HG02642 (cell line): ENCODE data around the gene FOSL2.
"Not testable (repeated sequence)": the region's sequence is repeated elsewhere in the genome, so short reads cannot be mapped to it uniquely, and the experiment has no call there.

ENCODE experiments used
- ATAC-seq: cut with Tn5 transposase; IDR thresholded peaks from one replicate; pipeline ENCODE4 v1.9.1; 2021; ENCODE audit warnings: mild to moderate bottlenecking; ENCODE audit not compliant: unreplicated experiment, poor library complexity

Gene FOSL2

DNA sequence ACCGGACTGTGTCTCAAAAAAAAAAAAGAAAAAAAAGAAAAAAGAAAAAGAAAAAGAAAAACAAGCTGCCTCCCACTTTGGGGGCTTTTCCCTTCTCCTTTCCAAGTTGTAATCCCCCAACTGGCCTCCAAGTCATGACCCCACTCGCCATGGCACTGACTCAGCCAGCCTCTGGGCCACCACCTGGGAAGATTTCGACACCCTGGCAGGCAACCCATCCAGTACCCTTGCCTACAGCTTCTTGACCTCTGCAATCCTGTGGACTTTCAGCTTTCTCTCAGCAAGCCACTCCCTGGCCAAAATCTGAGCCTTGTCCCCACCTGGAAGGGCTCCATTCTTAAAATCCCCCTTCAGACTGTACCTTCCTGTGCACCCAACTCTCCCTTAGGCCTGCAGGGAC, 22.3 kb upstream of the FOSL2 start:
- no peak for ATAC-seq

DNA sequence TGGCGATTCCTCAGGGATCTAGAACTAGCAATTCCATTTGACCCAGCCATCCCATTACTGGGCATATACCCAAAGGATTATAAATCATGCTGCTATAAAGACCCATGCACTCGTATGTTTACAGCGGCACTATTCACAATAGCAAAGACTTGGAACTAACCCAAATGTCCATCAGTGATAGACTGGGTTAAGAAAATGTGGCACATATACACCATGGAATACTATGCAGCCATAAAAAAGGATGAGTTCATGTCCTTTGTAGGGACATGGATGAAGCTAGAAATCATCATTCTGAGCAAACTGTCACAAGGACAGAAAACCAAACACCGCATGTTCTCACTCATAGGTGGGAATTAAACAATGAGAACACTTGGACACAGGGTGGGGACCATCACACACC, 20.9 kb upstream of the FOSL2 start:
- ATAC-seq = not testable (repeated sequence)

DNA sequence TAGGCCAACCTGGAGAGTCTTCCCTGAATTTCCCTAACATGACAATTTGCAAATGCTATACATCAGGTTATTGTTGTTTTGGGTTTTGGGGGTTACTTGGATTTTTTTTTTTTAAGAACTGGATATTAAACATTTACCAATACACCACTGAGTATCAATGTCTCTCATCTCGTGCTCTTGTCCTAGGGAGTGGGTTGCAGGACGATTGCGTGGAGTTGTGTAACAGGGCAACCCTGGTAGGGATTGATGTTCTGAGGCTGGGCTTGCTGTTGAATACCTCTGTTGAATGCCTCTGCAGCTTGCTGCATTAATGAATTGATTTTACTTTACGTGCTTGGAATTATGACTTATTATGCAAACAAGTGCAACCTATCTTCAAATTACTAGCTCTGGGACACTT, 18.8 kb upstream of the FOSL2 start:
- ATAC-seq = no peak

DNA sequence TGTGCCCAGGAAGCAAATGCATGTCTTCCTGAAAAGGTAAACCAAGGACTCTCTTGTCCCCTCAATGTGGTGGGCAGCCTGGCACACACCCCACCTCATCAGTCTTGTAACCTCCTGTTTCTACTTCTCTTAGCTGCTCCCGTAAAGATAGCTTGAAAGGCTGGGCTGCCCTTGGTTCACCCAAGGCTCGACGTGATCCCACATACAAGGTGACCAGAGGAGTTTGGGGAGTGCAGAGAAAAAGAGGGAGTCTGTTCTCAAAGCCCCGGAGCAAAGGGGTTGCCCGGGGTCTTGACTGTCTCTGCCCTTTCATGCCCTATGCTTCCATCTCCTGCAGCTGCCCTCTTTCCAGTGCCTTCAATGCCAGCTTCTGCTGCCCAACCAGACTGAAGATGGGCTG, 18.3 kb upstream of the FOSL2 start:
- no peak for ATAC-seq

DNA sequence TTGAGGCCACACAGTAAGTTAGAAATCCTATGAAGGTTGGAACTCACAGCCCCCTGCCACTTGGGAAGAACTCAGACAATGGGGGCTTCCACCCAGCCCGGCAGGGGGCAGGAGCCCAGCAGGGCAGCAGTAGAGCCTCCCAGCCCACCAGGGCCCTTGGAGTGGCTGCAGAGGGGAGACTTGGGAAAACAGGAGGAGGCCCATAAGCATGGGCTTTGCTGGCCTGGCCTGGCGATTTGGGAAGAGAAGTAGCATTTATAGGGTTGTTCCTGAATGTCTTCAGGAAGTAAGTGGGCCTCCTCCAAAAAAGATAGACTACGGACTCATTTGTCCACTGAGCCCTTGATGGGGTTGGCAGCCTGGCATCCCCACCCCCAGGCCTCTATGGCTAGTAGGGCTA, 17.4 kb upstream of the FOSL2 start:
- ATAC-seq = no peak

DNA sequence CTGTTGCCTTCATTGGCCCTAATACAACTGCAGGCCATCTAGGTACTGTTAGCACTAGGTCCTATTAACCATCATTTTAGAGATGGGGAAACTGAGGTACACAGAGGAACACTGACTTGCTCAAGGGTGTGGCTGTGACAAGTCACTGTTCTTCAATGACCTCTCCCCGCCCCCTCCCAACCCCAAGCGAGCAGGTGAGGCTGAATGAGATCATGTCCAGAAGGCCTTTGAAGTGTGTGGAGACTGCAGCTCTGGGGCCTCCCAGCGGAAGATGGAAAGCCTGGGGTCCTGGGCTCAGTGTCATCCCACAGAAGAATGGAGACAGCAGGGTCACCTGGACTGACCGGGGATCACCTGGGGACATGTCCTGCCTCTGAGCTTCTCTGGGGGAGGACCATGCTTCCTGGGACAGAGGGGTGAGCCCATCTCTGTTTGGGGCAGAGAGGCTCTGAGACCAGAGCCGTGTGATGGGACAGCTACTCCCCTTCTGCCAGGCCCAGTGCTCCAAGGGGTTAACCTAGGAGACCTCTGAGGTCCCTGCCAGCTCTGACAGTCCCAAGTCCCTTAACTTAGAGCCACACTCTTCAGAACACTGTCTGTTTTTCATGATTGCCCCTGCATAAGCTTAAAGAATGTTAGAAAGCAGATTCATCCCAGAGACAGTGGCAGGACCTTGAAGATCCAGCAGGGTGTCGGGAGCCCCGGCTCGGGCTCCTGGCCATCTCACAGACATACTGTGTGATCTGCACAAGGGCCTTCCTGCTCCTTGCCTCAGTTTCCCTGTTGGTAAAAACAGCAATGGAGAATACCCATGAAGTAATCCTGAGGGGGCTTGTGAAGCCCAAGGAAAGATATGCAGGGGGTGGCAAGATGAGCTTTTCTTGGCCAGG, 16.7 kb upstream of the FOSL2 start:
- no peak for ATAC-seq

DNA sequence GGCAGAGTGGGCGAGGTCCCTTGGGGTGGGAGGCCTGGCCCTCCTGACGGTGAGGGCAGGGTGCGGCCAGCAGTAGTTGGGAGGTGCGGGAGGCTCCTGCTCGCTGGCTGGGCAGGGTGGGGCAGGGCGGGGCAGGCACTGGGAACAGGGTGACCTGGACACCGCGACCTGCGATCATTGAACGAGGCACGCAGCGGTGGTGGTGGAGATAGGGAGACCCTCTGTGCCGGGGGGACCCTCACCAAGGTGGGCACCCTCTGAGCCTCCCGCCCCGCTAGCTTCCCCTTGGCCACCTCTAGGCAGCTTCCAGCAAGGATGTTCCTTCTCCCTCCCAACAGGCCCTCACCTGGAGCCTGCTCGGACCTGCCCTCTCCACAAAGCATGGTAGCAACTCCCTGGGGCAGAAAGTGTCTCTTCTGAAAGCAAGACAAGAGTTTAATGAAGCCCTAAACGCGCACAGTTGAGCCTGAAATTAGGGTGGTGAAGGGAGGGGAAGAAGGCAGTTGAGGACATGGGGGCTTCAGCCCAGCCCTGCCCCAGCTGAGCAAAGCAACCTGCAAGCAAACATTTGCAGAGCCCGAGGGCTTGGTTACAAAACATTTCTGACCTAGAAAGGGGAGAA, 15.4 kb upstream of the FOSL2 start:
- ATAC-seq = no peak

DNA sequence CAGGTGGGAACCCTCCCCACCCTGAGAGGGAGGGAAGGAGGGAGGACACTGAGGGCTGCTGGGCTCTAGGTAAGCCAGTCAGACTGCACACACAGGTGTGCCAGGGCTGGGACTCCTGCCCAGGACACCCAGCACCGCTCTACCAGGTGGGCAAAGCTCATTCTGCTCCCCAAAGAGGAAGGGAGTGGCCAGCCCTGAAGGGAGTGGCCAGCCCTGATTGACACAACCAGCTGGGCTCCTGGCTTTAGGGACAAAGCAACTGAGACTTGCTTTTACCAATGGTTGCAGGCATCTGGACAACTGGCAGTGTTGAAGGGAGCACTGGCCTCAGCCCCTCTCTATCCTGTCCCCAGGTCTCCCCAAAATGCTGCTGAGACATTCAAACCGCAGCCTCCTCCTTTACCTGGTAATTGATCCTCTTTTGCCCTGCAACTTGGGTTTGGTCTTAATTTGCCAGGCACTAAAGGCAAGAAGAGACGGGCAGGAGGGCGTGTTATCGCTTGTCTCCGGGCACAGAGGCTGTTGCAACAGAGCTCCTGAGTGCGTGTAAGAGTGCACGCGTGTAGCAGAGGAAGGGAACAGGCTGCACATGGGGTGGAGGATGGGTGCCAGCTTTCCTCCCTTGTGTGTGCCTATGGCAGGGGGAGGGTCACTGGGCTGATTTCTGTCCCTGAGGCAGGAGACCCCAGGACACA, 14.5 kb upstream of the FOSL2 start:
- ATAC-seq = no peak

DNA sequence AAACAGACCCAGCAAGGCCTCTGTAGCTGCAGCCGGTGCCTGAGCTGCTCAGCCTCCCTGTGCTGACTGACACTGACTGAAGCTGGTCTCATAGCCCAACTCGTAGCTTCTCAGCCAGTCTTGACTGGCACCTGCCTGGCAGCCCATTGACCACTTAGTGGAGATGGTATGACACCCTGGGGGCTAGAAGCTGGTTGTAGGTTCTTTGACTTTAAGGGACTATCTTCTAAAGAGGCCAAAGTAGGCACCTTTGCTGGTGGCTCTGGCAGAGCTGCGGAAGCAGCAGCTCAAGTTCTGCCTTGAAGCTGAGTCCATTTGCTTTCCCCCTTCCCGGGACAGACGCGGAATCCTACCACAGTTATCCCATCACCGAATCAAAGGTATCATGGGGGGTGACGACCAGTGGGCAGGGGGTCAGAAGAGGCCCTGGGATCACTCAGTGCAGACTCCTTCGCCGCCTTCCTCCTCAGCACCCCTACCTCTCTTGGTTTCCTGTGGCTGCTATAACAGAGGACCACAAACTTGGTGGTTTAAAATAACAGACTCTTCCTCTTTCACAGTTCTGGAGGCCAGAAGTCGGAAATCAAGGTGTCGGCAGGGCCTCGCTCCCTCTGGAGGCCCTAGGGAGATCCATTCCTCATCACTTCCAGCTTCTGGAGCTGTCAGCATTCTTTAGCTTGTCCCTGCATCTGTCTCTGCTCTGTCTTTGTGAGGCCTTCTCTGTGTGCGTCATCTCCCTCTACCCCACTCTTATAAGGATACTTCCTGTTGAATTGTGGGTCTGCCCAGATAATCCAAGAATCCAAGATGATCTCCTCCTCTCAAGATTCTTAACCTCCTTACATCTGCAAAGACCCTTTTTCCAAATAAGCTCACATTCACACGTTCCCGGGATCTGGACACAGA, 13.7 kb upstream of the FOSL2 start:
- ATAC-seq = no peak

DNA sequence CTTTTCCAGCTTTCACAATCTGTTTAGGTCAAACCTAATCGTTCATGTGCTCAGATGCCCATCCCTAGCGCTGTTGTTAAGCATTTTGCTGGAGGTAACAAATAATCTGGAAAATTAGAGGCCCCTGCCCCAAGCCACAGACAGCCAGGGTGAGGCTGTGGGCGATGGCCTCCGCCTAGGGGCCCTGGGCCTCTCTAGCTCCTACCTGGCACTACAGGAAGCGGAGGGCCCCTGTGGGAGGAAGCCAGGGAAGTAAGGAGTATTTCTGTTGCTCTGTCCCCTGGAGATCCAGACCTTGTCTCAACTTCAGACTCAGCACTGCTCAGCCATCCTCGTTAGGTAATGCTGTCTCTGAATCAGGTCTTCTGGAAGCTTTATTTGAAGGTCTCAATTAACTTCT, 12.4 kb upstream of the FOSL2 start:
- ATAC-seq = no peak

DNA sequence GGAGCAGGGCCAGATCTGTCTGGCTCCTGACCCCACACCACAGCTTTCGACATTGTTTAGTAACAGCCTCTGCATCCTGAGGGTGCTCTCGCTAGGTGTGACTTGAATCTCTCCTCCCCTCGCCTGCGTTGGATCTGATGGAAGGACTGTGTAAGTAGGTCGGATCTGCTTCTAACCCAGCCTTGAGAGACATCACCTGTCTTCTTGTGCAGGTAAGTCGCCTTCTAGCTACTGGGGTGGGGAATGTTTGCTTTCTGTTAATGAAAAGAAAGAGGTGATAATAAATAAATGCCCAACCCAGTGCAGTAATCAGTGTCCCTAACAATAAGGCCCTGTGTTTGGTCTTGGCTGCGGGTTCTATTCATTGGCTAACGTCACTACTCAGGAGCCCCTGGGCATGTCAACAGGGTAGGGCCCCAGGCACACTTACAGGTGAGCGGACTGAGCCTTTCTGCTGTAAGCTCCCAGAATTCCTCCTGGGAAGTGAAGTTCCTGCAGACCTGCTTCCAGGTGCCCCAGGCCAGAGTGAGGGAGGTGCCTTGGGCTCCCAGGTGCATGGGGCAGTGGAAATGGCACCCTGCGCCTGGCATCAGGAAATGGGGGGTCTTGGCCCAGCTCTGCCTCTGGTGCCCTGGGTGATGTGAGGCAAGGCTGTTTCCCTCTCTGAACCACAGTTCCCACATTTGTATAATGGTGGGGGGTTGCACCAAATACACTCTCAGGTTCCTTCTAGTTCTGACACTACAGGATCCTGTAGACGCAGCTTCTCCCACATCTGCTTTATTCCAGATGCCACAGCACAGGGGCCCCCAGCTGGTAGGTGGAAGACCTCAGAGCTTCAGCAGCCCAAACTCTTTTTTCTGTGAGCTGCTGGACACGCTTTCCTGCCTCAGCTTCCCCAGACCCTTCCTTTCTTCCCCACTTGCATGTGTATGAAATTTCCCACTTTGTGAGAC, 11.2 kb upstream of the FOSL2 start:
- ATAC-seq = no peak

DNA sequence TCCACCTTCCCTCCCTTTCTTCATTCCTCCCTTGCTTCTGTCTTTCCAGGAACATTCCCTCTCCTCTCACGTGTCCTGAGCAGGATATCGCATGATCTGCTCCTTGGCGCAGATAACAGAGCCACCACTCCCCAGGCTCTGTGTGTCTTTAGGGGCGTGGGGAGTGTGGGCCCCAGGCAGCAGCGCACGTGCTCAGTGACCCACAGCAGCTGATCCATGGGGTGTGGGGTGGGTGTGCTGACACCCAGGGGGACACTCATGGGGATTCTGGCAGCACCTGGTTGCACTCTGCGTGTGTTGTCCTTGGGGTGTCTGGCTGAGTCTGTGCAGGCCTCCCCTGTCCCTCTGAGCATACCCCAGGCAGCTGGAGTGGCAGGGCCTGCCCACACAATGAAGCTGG, 9.9 kb upstream of the FOSL2 start:
- ATAC-seq = no peak

DNA sequence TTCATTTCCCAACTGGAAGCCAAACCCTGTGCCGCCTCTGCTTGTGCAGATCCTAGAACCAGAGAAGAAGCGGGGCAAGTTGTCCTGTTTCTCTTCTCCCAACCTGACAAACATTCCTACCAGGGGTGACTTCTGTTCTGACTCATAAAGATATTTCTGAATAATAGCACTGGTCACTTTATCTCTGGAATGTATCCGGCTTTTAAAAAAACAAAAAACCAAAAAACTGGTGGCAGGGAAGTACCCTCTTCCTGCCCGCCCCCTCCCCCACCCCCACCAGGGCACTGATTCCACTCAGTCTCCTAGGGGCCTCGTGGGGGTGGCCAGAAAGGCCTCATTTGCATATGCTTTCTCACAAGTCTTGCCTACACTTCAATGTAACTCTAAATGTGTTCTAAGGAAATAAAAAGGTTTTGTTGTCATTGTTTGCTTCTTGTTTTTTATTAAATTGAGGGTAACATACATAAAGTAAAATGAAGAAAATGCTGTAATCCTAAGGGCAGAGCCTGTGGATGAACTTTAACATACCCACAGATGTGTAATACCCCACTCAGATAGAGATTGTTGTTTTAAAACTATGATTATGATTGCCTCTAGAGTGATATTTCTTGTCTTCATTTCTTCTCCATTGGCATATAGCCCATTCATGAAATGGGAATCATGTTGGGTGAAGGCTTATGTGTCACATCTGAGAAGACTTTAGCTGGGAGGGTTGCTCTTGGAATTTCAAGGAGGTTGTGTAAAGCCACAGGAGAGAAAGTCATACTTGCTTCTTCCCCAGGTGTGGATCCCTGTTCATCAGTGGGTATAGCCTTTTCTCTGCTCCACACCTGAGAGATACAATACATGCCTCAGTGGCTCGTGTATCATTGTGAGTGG, 5.3 kb upstream of the FOSL2 start:
- ATAC-seq = no peak

DNA sequence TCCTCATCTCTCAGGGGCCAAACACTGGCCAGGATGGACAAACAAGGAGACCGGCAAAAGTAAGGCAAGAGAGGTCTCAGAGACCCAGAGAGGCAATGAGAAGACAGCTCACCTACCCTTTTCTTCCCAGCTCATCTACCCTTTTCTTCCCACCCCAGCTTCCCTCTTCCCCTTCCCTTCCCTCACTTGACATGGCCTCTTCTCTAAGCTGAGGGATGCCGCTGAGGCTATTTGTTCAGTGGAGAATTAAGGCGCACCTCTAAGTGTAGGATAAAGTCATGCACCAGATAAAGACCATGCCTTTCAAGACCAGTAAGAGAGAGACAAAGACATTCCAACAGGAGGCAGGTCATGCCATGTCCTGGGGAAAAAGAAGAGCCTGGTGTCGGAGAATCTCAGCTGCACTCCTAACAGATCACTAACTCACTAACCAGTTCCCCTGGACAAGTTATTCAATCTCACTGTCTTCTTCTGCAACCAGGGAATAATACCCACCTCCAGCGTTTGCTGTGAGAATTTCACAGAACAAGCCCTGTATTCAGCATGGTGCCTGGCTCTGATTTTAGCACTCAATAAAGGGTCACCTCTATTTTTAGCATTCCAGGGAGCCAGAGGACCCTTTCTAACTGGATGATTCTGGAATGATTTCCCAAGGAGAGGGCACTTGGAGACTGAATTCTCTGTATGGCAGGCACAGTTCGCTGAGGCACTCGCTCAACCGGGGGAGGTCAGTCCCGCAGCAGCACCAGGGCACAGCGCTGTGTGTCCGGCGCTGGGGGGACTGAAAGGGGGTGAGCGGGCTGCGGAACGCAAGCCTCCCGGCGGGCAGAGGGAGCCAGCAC, 3.0 kb upstream of the FOSL2 start:
- ATAC-seq = no peak

DNA sequence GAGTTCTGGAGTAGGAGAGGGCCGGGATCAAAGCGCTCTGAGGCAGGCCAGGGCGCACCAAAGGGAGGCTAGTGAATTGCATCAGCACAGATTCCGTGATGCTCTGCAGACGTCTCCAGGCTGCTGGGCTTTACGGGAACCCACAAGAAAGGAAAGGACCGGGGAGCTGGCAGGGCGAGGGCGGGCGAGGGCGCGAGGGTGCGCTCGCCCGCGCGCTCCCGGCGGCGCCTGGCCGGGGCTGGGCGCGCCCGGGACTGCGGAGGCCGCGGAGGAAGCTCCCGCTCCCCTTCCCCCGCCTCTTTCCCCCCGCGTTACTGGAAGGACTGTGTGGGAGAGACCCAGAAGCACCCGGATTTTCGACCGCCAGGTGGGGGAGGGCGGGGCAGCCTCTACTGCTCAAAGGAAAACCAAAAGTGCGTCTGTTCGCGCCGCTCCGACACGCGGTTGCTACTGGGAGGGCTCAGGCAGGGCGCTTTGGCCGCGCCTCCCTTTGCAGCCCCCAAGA, 2.4 kb upstream of the FOSL2 start:
- peak; percentile 29 for ATAC-seq

DNA sequence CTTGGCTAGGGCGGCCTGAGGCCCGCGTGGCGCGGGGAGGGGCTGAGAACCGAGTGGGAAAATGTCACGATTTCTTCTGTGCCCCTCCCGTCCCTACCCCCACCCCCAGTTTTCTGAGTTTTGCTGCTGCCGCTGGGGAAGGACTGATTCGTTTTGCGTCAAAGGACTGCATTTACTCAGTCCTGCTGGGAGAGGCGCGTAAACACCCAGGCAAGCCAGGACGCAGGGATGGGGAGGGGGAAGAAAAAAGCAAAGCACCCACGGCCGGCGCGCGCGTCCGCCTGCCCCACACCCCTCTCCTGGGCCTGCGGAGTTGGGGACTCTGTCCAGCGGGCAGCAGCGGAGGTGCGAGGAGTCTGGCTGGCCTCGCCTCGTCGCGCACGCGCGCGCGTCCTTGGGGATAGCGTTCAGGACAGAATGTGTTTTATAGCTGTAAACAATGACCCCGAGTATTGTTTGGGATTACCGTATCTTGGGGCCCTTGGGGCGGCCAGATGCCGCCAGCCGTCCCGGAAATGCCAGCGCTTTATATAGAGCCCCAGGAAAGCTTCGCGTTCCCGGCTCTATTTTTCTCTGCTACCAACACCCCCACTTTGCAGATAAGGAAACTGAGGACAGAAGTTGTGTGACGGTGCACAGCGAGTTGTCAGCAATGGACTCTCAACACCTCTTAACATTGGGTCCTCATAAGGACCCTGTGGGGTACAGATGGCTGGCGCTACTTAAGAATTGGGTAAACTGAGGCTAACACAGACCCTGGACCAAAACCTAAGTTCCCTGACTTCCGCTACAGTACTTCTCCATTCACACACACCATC, 1.7 kb upstream of the FOSL2 start:
- ATAC-seq = no peak
